HEK293 (cell line): ENCODE data around the gene KRT38.

Experiments used
- CTCF ChIA-PET: fragments of 350-600 bp; formaldehyde crosslinking; extraction: SDS; loops from one replicate; lab custom pipeline; 2021; ENCODE audit warnings: antibody characterized with exemption; lab: Yijun Ruan, JAX
- POLR2A ChIA-PET: fragments of 300-600 bp; formaldehyde crosslinking; extraction: SDS; loops from one replicate; lab custom pipeline; 2020; ENCODE audit warnings: antibody characterized with exemption, inconsistent platforms; lab: Yijun Ruan, JAX
- H3K27ac ChIP-seq: fragments of 200-500 bp; sonication (Bioruptor generic); 2 replicates; pipeline ENCODE4 v1.5.1; 2014; ENCODE audit warnings: low read depth, low read length, control low read depth, inconsistent platforms; ENCODE audit errors: extremely low read depth
- H3K36me3 ChIP-seq, 2 experiments: fragments of 200-500 bp in 1 of 2; sonication (Bioruptor generic) in 1 of 2; 1 replicate in 1 of 2; 2 replicates in 1 of 2; pipeline ENCODE4 v1.5.1; 2014 to 2017; ENCODE audit warnings: inconsistent platforms in 2 of 2, low read length in 2 of 2; ENCODE audit not compliant: control insufficient read depth in 2 of 2, insufficient read depth in 1 of 2
- H3K4me1 ChIP-seq: fragments of 200-500 bp; sonication (Bioruptor generic); 2 replicates; pipeline ENCODE4 v1.5.1; 2014; ENCODE audit warnings: mild to moderate bottlenecking, low read length, inconsistent platforms; ENCODE audit not compliant: control insufficient read depth, insufficient read depth
- H3K4me3 ChIP-seq: 2 replicates; pipeline ENCODE4 v1.5.1; 2011; ENCODE audit warnings: low read depth, mild to moderate bottlenecking, control low read depth, low read length, moderate library complexity
- H3K9me3 ChIP-seq: fragments of 200-500 bp; sonication (Bioruptor generic); 2 replicates; pipeline ENCODE4 v1.5.1; 2014; ENCODE audit warnings: low read depth, low read length, inconsistent platforms; ENCODE audit not compliant: control insufficient read depth, insufficient read depth
- GLIS1 ChIP-seq: fragments of 450-650 bp; formaldehyde crosslinking; IDR thresholded peaks from 2 replicates; pipeline ENCODE4 v1.5.1; 2016; ENCODE audit warnings: missing biosample characterization, missing genetic modification characterization
- GLIS2 ChIP-seq: fragments of 450-650 bp; formaldehyde crosslinking; IDR thresholded peaks from 2 replicates; pipeline ENCODE4 v1.5.1; 2016; ENCODE audit warnings: missing biosample characterization, missing genetic modification characterization
- IKZF3 ChIP-seq: fragments of 450-650 bp; IDR thresholded peaks from 2 replicates; pipeline ENCODE4 v1.5.0; 2018; ENCODE audit warnings: missing biosample characterization, mild to moderate bottlenecking, missing genetic modification characterization, moderate library complexity
- PBX3 ChIP-seq: sonication (generic); formaldehyde crosslinking; IDR thresholded peaks from 2 replicates; pipeline ENCODE4 v1.8.1; 2022; ENCODE audit warnings: mild to moderate bottlenecking, moderate library complexity, missing genetic modification reagents
- SETDB1 ChIP-seq: IDR thresholded peaks from one replicate; pipeline ENCODE4 v1.6.1; 2017; ENCODE audit warnings: mild to moderate bottlenecking, low read length, moderate library complexity, mixed read lengths; ENCODE audit not compliant: insufficient read length
- WT1 ChIP-seq: fragments of 450-650 bp; formaldehyde crosslinking; IDR thresholded peaks from 2 replicates; pipeline ENCODE4 v1.5.1; 2016; ENCODE audit warnings: missing biosample characterization, missing genetic modification characterization
- ZBTB6 ChIP-seq: fragments of 450-650 bp; formaldehyde crosslinking; IDR thresholded peaks from 2 replicates; pipeline ENCODE4 v1.5.1; 2017; ENCODE audit warnings: missing biosample characterization, missing genetic modification characterization
- ZFHX2 ChIP-seq: fragments of 450-650 bp; formaldehyde crosslinking; conservative IDR thresholded peaks from 2 replicates; pipeline ENCODE4 v1.5.1; 2016; ENCODE audit warnings: missing biosample characterization, missing genetic modification characterization
- ZFP3 ChIP-seq: fragments of 450-650 bp; formaldehyde crosslinking; IDR thresholded peaks from 2 replicates; pipeline ENCODE4 v1.5.1; 2016; ENCODE audit warnings: low read depth, missing biosample characterization, missing genetic modification characterization
- ZNF10 ChIP-seq: fragments of 450-650 bp; formaldehyde crosslinking; IDR thresholded peaks from 2 replicates; pipeline ENCODE4 v1.5.1; 2017; ENCODE audit warnings: missing biosample characterization, missing genetic modification characterization
- ZNF112 ChIP-seq: fragments of 450-650 bp; formaldehyde crosslinking; IDR thresholded peaks from 2 replicates; pipeline ENCODE4 v1.5.0; 2017; ENCODE audit warnings: missing biosample characterization, missing genetic modification characterization
- ZNF175 ChIP-seq: fragments of 450-650 bp; formaldehyde crosslinking; IDR thresholded peaks from 2 replicates; pipeline ENCODE4 v1.5.1; 2016; ENCODE audit warnings: missing biosample characterization, missing genetic modification characterization
- ZNF274 ChIP-seq, 2 experiments: fragments of 200-500 bp in 1 of 2; fragments of 450-650 bp in 1 of 2; sonication (Bioruptor generic) in 1 of 2; formaldehyde crosslinking in 1 of 2; IDR thresholded peaks; 2 replicates each; pipeline versions ENCODE4 v1.5.1 to v1.6.1; 2014 to 2016; ENCODE audit warnings: borderline replicate concordance in 1 of 2, inconsistent platforms in 1 of 2, low read length in 1 of 2, missing biosample characterization in 1 of 2, missing genetic modification characterization in 1 of 2
- ZNF354C ChIP-seq: fragments of 450-650 bp; formaldehyde crosslinking; IDR thresholded peaks from 2 replicates; pipeline ENCODE4 v1.5.1; 2016; ENCODE audit warnings: missing biosample characterization, missing genetic modification characterization, low read depth, borderline replicate concordance
- ZNF514 ChIP-seq: fragments of 450-650 bp; formaldehyde crosslinking; IDR thresholded peaks from 2 replicates; pipeline ENCODE4 v1.5.1; 2016; ENCODE audit warnings: missing biosample characterization, missing genetic modification characterization
- ZNF548 ChIP-seq: fragments of 450-650 bp; formaldehyde crosslinking; IDR thresholded peaks from 2 replicates; pipeline ENCODE4 v1.5.1; 2016; ENCODE audit warnings: missing biosample characterization, missing genetic modification characterization
- ZNF658 ChIP-seq: fragments of 450-650 bp; formaldehyde crosslinking; IDR thresholded peaks from 2 replicates; pipeline ENCODE4; 2016; ENCODE audit warnings: missing biosample characterization, missing genetic modification characterization
- ZNF664 ChIP-seq: fragments of 450-650 bp; formaldehyde crosslinking; IDR thresholded peaks from 2 replicates; pipeline ENCODE4 v1.5.1; 2016; ENCODE audit warnings: missing biosample characterization, missing genetic modification characterization
- ZNF76 ChIP-seq: fragments of 450-650 bp; formaldehyde crosslinking; IDR thresholded peaks from 2 replicates; pipeline ENCODE4; 2016; ENCODE audit warnings: low read depth, missing biosample characterization, missing genetic modification characterization, borderline replicate concordance
- TF ChIP-seq, protein P1 (sequence below): fragments of 450-650 bp; formaldehyde crosslinking; IDR thresholded peaks from 2 replicates; pipeline ENCODE4 v1.5.1; 2016; ENCODE audit warnings: missing biosample characterization, missing genetic modification characterization
- TF ChIP-seq, protein P2 (sequence below): fragments of 450-650 bp; formaldehyde crosslinking; IDR thresholded peaks from 2 replicates; pipeline ENCODE4 v1.5.1; 2016; ENCODE audit warnings: missing biosample characterization, missing genetic modification characterization

KRT38 gene

DNA sequence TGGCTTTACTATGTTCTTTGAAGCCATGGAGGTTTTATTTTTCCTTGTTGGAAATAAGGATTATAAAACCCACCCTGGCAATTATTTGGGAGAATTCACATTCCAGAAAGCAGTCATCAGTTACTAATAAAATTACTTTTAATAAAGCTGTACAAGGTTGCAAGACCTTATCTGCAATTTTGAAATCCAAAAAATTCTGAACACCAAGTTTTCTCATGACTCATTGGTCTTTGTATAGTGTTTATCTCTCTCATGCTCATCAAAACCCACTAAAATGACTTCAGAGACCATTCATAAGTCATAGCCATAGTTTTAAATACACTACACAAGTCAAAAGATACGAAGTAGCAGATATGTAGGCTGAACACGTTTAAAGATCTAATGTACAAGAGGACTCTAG lies 6.0 kb upstream of the KRT38 start:
- no peak for TF ChIP-seq WT1 (tag by site-specific recombination)
- no peak for TF ChIP-seq ZNF274 (IDR thresholded peaks at IDR 0.05; ENCODE audit: low read length)
- no peak for TF ChIP-seq ZNF274 (tag by site-specific recombination; IDR thresholded peaks at IDR 0.05; ENCODE audit: borderline replicate concordance)
- no peak for TF ChIP-seq ZNF514
- no peak for TF ChIP-seq IKZF3 (tag by site-specific recombination)
- no peak for TF ChIP-seq GLIS1 (tag by site-specific recombination)
- TF ChIP-seq, protein P1, sequence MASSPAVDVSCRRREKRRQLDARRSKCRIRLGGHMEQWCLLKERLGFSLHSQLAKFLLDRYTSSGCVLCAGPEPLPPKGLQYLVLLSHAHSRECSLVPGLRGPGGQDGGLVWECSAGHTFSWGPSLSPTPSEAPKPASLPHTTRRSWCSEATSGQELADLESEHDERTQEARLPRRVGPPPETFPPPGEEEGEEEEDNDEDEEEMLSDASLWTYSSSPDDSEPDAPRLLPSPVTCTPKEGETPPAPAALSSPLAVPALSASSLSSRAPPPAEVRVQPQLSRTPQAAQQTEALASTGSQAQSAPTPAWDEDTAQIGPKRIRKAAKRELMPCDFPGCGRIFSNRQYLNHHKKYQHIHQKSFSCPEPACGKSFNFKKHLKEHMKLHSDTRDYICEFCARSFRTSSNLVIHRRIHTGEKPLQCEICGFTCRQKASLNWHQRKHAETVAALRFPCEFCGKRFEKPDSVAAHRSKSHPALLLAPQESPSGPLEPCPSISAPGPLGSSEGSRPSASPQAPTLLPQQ, result no peak
- TF ChIP-seq GLIS2 (tag by site-specific recombination), result no peak
- no peak for TF ChIP-seq ZNF76 (tag by site-specific recombination)
- TF ChIP-seq SETDB1, result no peak
- no peak for TF ChIP-seq ZNF175 (tag by site-specific recombination)
- TF ChIP-seq, protein P2, sequence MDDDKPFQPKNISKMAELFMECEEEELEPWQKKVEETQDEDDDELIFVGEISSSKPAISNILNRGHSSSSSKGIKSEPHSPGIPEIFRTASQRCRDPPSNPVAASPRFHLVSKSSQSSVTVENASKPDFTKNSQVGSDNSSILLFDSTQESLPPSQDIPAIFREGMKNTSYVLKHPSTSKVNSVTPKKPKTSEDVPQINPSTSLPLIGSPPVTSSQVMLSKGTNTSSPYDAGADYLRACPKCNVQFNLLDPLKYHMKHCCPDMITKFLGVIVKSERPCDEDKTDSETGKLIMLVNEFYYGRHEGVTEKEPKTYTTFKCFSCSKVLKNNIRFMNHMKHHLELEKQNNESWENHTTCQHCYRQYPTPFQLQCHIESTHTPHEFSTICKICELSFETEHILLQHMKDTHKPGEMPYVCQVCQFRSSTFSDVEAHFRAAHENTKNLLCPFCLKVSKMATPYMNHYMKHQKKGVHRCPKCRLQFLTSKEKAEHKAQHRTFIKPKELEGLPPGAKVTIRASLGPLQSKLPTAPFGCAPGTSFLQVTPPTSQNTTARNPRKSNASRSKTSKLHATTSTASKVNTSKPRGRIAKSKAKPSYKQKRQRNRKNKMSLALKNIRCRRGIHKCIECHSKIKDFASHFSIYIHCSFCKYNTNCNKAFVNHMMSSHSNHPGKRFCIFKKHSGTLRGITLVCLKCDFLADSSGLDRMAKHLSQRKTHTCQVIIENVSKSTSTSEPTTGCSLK, result no peak
- TF ChIP-seq ZNF664, result no peak
- no peak for TF ChIP-seq ZNF658 (tag by site-specific recombination)
- Histone ChIP-seq H3K9me3 (no peaks in the 10 kb centered on the region), H3K27ac (no peak overlapping the region), H3K4me3 (no peak overlapping the region), H3K36me3 (no peaks in the 10 kb centered on the region), H3K4me1 (no peaks in the 10 kb centered on the region)
- CTCF ChIA-PET, result interaction anchor here (0.6 to 1.6 kb wide), 2 partner anchors 202 to 935 kb away, joined by 3 to 6 read pairs; no protein-coding TSS in a partner anchor
- POLR2A ChIA-PET, result no interaction called here

GRCh38 chr17:41444640-41445039 lies 3.9 kb upstream of the KRT38 start:
- Histone ChIP-seq H3K36me3 (no peaks in the 10 kb centered on the region), H3K4me1 (no peaks in the 10 kb centered on the region), H3K27ac (no peak overlapping the region), H3K9me3 (no peaks in the 10 kb centered on the region), H3K4me3 (no peak overlapping the region)
- CTCF ChIA-PET, result interaction anchor here (0.8 kb wide), 1 partner anchor 11 kb away, joined by 3 read pairs; no protein-coding TSS in a partner anchor
- no peak for TF ChIP-seq PBX3 (CRISPR knock-in tag)
- TF ChIP-seq ZNF548 (tag by site-specific recombination), result no peak
- TF ChIP-seq ZNF175 (tag by site-specific recombination), result no peak
- TF ChIP-seq ZNF10 (tag by site-specific recombination), result no peak
- no peak for TF ChIP-seq ZBTB6 (tag by site-specific recombination)
- no peak for TF ChIP-seq ZNF354C
- peak; percentile 92 for TF ChIP-seq ZNF112 (tag by site-specific recombination)
- no peak for TF ChIP-seq ZFP3 (tag by site-specific recombination)
- TF ChIP-seq ZFHX2, result no peak
- POLR2A ChIA-PET, result interaction anchor here (0.5 kb wide), 1 partner anchor 1127 kb away, joined by 3 read pairs; no protein-coding TSS in a partner anchor
